GM20431 (cell line): ENCODE data around the gene CCDC24.

ENCODE experiments used
- in situ Hi-C: fragments of 300-500 bp; cut with MseI, MboI; formaldehyde crosslinking; loops from one replicate; pipeline ENCODE4 v1.15.0; 2020; ENCODE audit warnings: low sequenced_read_pairs; ENCODE audit not compliant: unreplicated experiment

Gene CCDC24

GRCh38 chr1:43979528-43980254 is 11.7 kb upstream of the CCDC24 start:
- in situ Hi-C loops = no loop called here

- in situ Hi-C loops = no loop called here
Observed at GRCh38 chr1:43980255-43981134, 10.9 kb upstream of the CCDC24 start.

GRCh38 chr1:43981135-43981491 is 10.3 kb upstream of the CCDC24 start:
- in situ Hi-C loops = no loop called here

- in situ Hi-C loops = no loop called here
Observed at GRCh38 chr1:43981636-43982035, 9.8 kb upstream of the CCDC24 start.

GRCh38 chr1:43982241-43982640 is 9.2 kb upstream of the CCDC24 start:
- in situ Hi-C loops = no loop called here

GRCh38 chr1:43982808-43983207 is 8.6 kb upstream of the CCDC24 start:
- in situ Hi-C loops = no loop called here

- in situ Hi-C loops = no loop called here
Observed at GRCh38 chr1:43983253-43983899, 8.0 kb upstream of the CCDC24 start.

- in situ Hi-C loops = no loop called here
Observed at GRCh38 chr1:43984855-43985254, 6.5 kb upstream of the CCDC24 start.

- in situ Hi-C loops = no loop called here
Observed at GRCh38 chr1:43985984-43986595, 5.3 kb upstream of the CCDC24 start.

GRCh38 chr1:43986712-43987111 is 4.7 kb upstream of the CCDC24 start:
- in situ Hi-C loops = no loop called here

GRCh38 chr1:43987159-43987902 is 4.1 kb upstream of the CCDC24 start:
- in situ Hi-C loops = no loop called here

GRCh38 chr1:43990271-43991199 is 864 bp upstream of the CCDC24 start:
- in situ Hi-C loops = no loop called here

- in situ Hi-C loops = no loop called here
Observed at GRCh38 chr1:43991200-43991475, 261 bp upstream of the CCDC24 start.

GRCh38 chr1:43992232-43992995 is 1.0 kb downstream of the CCDC24 start:
- in situ Hi-C loops = no loop called here

- in situ Hi-C loops = no loop called here
Observed at GRCh38 chr1:43993206-43993914, 2.0 kb downstream of the CCDC24 start.

GRCh38 chr1:43994071-43994470 is 2.7 kb downstream of the CCDC24 start:
- in situ Hi-C loops = no loop called here

- in situ Hi-C loops = no loop called here
Observed at GRCh38 chr1:43994794-43995790, 3.7 kb downstream of the CCDC24 start.
